Fibroblast of lung (primary cell): ENCODE results near the gene COBL.

Experiments used
- EZH2 ChIP-seq: IDR thresholded peaks from 2 replicates; pipeline ENCODE4 v1.5.1; 2012; ENCODE audit warnings: low read length, control low read depth, mild to moderate bottlenecking; ENCODE audit errors: missing control alignments
- TF ChIP-seq, protein P1 (sequence below), 2 donors: IDR thresholded peaks in 1 of 2; conservative IDR thresholded peaks in 1 of 2; 1 replicate in 1 of 2; 2 replicates in 1 of 2; pipeline ENCODE4 v1.5.1; 2011 to 2012; ENCODE audit warnings: low read length in 2 of 2, control low read depth in 1 of 2, inconsistent platforms in 1 of 2, low read depth in 1 of 2, mild to moderate bottlenecking in 1 of 2

DNA sequence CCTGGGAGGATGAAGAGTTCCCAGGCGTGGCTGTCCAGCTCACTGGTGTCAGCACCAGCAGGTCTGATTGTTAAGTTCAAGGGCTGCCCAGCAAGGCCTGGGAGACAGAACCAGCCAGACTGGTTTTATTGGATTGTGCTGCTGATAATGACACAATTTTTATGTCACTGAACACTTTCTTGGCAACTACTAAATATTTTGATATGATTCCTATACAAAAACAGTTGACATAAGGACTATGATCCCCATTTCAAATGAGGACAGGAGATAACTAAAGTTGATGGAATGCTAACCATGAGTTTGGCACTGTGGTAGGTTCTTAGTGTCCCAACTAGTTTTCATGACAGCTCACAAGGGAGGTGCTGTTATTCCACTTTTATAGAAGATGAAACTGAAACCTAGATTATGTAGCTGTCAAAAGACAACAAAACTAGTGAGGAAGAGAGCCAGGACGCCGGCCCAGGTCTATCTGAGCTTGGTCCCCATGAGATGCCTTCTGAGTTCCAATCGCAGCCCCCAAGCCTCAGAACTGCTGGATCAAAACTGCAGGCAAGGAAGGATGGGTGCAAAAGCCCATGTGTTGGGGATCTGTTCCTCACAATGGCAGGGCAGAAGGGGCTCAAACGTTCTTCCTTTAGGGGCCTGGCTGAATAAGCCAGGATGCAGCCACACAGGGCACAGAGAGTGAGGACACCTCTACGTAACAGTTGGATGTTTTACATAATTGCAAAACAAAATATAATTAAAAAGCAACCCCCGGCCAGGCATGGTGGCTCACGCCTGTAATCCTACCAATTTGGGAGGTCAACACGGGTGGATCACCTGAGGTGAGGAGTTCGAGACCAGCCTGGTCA lies 52.8 kb downstream of the COBL start:
- TF ChIP-seq, protein P1, sequence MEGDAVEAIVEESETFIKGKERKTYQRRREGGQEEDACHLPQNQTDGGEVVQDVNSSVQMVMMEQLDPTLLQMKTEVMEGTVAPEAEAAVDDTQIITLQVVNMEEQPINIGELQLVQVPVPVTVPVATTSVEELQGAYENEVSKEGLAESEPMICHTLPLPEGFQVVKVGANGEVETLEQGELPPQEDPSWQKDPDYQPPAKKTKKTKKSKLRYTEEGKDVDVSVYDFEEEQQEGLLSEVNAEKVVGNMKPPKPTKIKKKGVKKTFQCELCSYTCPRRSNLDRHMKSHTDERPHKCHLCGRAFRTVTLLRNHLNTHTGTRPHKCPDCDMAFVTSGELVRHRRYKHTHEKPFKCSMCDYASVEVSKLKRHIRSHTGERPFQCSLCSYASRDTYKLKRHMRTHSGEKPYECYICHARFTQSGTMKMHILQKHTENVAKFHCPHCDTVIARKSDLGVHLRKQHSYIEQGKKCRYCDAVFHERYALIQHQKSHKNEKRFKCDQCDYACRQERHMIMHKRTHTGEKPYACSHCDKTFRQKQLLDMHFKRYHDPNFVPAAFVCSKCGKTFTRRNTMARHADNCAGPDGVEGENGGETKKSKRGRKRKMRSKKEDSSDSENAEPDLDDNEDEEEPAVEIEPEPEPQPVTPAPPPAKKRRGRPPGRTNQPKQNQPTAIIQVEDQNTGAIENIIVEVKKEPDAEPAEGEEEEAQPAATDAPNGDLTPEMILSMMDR (conservative IDR thresholded peaks at IDR 0.05 in 1 of 2, IDR thresholded peaks at IDR 0.05 in 1 of 2; ENCODE audit: low read depth in 1 of 2, low read length in 2 of 2), result no peak
- no peak for TF ChIP-seq EZH2
